Right lobe of liver (tissue), 4 donors: ENCODE measurements around the gene SMIM35.

Source experiments
- POLR2A ChIP-seq: fragments of 450-650 bp; IDR thresholded peaks from one replicate; pipeline ENCODE4 v1.6.1; 2017; ENCODE audit warnings: antibody characterized with exemption, mild to moderate bottlenecking
- TF ChIP-seq, protein P1 (sequence below), 4 donors: fragments of 200-600 bp in 3 of 4; fragments of 450-650 bp in 1 of 4; IDR thresholded peaks; one replicate each; pipeline versions ENCODE4 v1.5.1 to v1.8.0; 2016 to 2022; ENCODE audit warnings: antibody characterized with exemption in 4 of 4, mild to moderate bottlenecking in 2 of 4
- donor health status: DM: no; HTN: no; CAD: no.
- donor health status: DM: no; HTN: no; CAD: no.
- donor health status: DM: no; HTN: yes; CAD: no.

GRCh38 chr11:118091690-118092089 lies 4.9 kb upstream of the SMIM35 start:
- TF ChIP-seq, protein P1, sequence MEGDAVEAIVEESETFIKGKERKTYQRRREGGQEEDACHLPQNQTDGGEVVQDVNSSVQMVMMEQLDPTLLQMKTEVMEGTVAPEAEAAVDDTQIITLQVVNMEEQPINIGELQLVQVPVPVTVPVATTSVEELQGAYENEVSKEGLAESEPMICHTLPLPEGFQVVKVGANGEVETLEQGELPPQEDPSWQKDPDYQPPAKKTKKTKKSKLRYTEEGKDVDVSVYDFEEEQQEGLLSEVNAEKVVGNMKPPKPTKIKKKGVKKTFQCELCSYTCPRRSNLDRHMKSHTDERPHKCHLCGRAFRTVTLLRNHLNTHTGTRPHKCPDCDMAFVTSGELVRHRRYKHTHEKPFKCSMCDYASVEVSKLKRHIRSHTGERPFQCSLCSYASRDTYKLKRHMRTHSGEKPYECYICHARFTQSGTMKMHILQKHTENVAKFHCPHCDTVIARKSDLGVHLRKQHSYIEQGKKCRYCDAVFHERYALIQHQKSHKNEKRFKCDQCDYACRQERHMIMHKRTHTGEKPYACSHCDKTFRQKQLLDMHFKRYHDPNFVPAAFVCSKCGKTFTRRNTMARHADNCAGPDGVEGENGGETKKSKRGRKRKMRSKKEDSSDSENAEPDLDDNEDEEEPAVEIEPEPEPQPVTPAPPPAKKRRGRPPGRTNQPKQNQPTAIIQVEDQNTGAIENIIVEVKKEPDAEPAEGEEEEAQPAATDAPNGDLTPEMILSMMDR (IDR thresholded peaks at IDR 0.05): no peak
- no peak for TF ChIP-seq POLR2A
